GM21390 (cell line): Measurements from ENCODE around the gene NAB2.

Source experiments
- ATAC-seq: cut with Tn5 transposase; IDR thresholded peaks from one replicate; pipeline ENCODE4 v1.9.1; 2021; ENCODE audit not compliant: unreplicated experiment

NAB2 gene

GRCh38 chr12:57131896-57132744 lies 43.2 kb downstream of the NAB2 start:
- no peak for ATAC-seq

- no peak for ATAC-seq
Observed at GRCh38 chr12:57133013-57133569, 44.2 kb downstream of the NAB2 start.

- no peak for ATAC-seq
Observed at GRCh38 chr12:57133916-57134315, 45.0 kb downstream of the NAB2 start.

GRCh38 chr12:57134949-57135348 lies 46.0 kb downstream of the NAB2 start:
- ATAC-seq = no peak

- no peak for ATAC-seq
Observed at GRCh38 chr12:57135527-57136326, 46.8 kb downstream of the NAB2 start.

- ATAC-seq = no peak
Observed at GRCh38 chr12:57138526-57139272, 49.8 kb downstream of the NAB2 start.

- ATAC-seq = no peak
Observed at GRCh38 chr12:57139796-57140649, 51.1 kb downstream of the NAB2 start.

- ATAC-seq = no peak
Observed at GRCh38 chr12:57141249-57141648, 52.3 kb downstream of the NAB2 start.

- ATAC-seq = no peak
Observed at GRCh38 chr12:57142121-57142520, 53.2 kb downstream of the NAB2 start.

GRCh38 chr12:57142727-57143126 lies 53.8 kb downstream of the NAB2 start:
- ATAC-seq = no peak

- no peak for ATAC-seq
Observed at GRCh38 chr12:57143454-57143853, 54.5 kb downstream of the NAB2 start.
